ACC112 (cell line): ENCODE measurements around the gene CAV1.
A peak's percentile ranks its signal among the peaks of the same experiment; 100 is the strongest.

Experiments
- H2AFZ ChIP-seq: fragments of 200-600 bp; sonication (generic); one replicate; pipeline ENCODE4 v1.6.0; 2017; ENCODE audit warnings: antibody characterized with exemption, low read length; ENCODE audit not compliant: unreplicated experiment
- H3K27ac ChIP-seq: fragments of 200-600 bp; sonication (generic); 2 replicates; pipeline ENCODE4 v1.5.1; 2014; ENCODE audit warnings: low read depth, mild to moderate bottlenecking, antibody characterized with exemption, low read length, moderate library complexity
- H3K27me3 ChIP-seq: fragments of 200-600 bp; sonication (generic); 2 replicates; pipeline ENCODE4 v1.6.1; 2014; ENCODE audit warnings: mild to moderate bottlenecking, antibody characterized with exemption, low read length, moderate library complexity, mixed read lengths; ENCODE audit not compliant: insufficient read depth
- H3K36me3 ChIP-seq: fragments of 200-600 bp; sonication (generic); 2 replicates; pipeline ENCODE4 v1.6.1; 2016; ENCODE audit warnings: mild to moderate bottlenecking, antibody characterized with exemption, low read length, moderate library complexity, mixed read lengths; ENCODE audit not compliant: insufficient read depth
- H3K4me1 ChIP-seq: fragments of 200-600 bp; sonication (generic); one replicate; pipeline ENCODE4 v1.6.1; 2016; ENCODE audit warnings: low read length, mixed read lengths; ENCODE audit not compliant: insufficient read depth, unreplicated experiment, control insufficient read depth
- H3K4me3 ChIP-seq: fragments of 200-600 bp; sonication (generic); 2 replicates; pipeline ENCODE4 v1.5.1; 2014; ENCODE audit warnings: mild to moderate bottlenecking, low read depth, low read length
- H3K79me2 ChIP-seq: fragments of 200-600 bp; sonication (generic); one replicate; pipeline ENCODE4 v1.6.0; 2016; ENCODE audit warnings: low read length; ENCODE audit not compliant: control insufficient read depth, unreplicated experiment, insufficient read depth

The CAV1 gene

DNA sequence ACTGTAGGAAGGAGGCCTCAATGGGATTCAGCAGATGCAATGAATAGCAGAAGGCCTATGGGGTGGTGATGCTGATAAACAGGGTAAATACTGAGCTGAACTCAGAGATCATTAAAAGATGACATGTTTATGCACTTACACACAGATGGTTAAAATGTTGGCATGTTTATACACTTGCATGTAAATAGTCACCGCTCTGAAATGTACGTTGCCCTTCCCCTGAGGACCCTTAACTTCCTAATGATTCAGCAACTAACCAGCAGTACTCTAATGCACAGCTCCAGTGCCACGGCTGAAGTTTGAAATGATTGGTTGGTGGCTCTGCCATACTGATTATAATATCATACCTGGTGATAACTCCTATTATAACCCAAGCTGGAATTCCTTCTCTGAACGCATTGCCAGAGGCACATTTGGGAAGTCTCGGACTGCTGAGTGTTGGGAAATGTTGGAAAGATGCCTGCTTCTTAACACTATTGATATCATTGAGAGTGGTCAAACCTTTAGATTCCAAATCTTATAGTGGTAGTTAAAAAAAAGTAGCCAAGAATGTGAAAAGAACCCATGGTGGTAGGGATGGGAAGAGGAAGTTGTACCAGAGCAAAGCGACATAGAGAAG is 3.7 kb upstream of the CAV1 start:
- peak overlapping the region; percentile 18 for H2AFZ ChIP-seq
- no peaks in the 10 kb centered on the region for H3K36me3 ChIP-seq
- peak overlapping the region; percentile 95 for H3K27ac ChIP-seq
- H3K79me2 ChIP-seq, result peaks cover 14% of the 10 kb centered on the region
- H3K4me1 ChIP-seq, result peaks cover 41% of the 10 kb centered on the region
- H3K27me3 ChIP-seq, result no peaks in the 10 kb centered on the region
- no peak overlapping the region for H3K4me3 ChIP-seq

DNA sequence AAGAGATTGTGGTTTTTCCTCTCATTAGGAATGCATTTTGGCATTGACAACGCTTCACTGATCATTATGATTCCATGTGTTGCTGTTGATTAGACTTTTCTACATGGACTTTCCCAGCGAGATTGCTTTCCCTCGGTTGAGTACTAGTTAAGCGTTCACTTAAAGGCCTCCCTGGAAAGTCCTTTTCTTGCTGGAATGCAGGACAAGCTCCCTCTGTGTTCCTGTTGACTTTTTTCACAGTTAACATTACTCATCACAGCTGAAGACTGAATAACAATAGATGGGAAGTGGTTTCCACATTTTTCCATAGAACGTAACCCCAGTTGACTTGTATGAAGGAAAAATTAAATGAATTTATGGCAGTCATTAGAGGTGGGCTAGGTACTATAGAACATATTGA is 2.6 kb upstream of the CAV1 start:
- Histone ChIP-seq H3K27me3 (no peaks in the 10 kb centered on the region), H3K4me1 (peaks cover 38% of the 10 kb centered on the region), H3K4me3 (no peak overlapping the region), H3K36me3 (peaks cover 10% of the 10 kb centered on the region), H2AFZ (peak overlapping the region; percentile 33), H3K27ac (peak overlapping the region; percentile 95), H3K79me2 (peaks cover 25% of the 10 kb centered on the region)

DNA sequence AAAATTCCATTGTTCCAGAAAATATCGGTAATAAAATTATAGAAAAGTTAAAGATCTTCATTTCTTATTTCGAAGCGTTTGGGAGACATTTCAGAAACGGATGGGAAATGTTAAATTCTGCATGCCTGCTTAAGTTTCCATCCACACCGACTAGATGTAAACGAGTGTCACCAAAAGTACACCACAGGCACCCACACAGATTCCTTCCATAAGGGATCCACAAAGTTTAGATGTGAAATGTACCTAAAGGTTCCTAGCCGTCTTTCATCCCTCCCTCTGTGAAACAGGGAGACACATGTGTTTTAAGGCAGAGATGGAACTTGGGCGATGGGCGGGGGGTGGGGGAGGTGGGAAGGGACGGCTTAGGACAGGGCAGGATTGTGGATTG is 621 bp upstream of the CAV1 start:
- Histone ChIP-seq H3K4me3 (peak overlapping the region; percentile 80), H3K4me1 (peaks cover 40% of the 10 kb centered on the region)

DNA sequence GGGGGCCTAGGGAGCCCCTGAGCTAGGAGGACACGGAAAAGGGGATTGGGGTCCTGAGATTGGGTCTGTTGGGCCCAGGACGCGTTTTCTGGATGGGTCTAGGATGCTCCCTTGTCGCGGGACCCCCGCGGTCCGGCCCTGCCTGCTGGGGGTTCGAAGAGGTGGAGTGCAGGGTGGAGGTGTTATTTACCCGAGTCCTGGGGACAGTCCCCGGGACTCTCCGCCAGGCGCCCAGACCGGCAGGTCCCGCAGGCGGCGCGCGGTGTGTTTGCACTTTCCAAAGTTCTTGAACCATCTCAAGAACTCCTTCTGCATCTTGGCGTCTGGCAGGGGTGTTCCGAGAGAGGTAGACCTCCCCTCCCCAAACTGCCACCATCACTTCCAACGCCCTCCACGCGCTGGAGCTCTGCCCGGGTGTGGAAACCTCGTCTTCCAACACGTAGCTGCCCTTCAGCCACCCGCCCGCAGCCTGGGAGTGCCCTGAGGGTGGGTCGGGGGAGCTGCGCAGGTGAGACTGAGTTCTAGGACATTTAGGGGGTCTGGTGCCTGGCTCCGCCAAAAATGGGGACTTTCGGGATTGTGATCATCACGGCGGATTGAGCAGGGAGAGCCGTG is 569 bp downstream of the CAV1 start:
- Histone ChIP-seq H2AFZ (peak overlapping the region; percentile 18), H3K27ac (peak overlapping the region; percentile 95), H3K36me3 (peaks cover 29% of the 10 kb centered on the region), H3K4me1 (peaks cover 52% of the 10 kb centered on the region), H3K27me3 (no peaks in the 10 kb centered on the region), H3K79me2 (peaks cover 55% of the 10 kb centered on the region), H3K4me3 (peak overlapping the region; percentile 80)

More for the DNA sequence above, 621 bp upstream of the CAV1 start:
- peak overlapping the region; percentile 95 for H3K27ac ChIP-seq
- H3K36me3 ChIP-seq, result peaks cover 17% of the 10 kb centered on the region
- no peaks in the 10 kb centered on the region for H3K27me3 ChIP-seq
- peaks cover 43% of the 10 kb centered on the region for H3K79me2 ChIP-seq
- H2AFZ ChIP-seq, result no peak overlapping the region

DNA sequence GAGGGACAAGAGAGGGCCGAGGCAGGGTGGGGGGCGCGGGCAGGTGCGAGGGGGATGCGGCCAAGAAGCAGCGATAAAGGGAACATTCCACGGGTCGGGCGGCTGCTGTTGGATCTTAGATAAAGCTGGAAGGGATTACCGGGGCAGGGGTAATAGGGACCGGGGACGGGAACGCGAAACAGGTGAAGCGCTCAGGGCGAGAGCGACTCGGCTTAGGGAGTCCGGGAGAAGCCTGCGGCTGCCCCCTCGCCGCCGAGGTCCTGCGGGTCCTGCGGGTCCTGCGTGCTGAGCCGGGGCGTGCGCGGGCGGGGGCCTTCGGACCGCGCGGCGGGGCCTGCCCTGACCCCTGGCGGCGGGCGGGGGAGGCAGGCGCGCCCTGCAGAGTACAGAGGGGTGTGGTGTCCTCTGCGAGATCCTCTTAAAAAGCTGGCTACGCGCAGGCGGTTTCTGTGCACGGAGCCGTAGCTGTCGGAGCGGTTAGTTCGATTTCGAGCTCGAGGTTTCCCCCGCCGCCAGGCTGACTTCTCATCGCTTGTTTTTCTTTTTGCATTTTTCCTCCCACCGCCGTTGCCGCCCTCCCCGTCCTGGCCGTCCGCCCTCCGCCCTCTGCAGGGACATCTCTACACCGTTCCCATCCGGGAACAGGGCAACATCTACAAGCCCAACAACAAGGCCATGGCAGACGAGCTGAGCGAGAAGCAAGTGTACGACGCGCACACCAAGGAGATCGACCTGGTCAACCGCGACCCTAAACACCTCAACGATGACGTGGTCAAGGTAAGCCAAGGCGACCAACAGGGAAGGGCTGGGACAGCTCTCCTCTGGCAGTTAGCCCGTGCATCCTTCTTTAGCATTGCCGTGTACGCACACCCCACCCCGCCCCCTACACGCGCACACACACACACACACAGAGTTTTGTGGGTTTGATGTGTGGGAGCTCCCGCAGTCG is 1.4 kb downstream of the CAV1 start:
- Histone ChIP-seq H3K36me3 (peaks cover 35% of the 10 kb centered on the region), H3K4me3 (peak overlapping the region; percentile 80), H3K27me3 (no peaks in the 10 kb centered on the region), H3K79me2 (peaks cover 63% of the 10 kb centered on the region), H3K27ac (peak overlapping the region; percentile 95), H3K4me1 (peaks cover 53% of the 10 kb centered on the region), H2AFZ (no peak overlapping the region)

DNA sequence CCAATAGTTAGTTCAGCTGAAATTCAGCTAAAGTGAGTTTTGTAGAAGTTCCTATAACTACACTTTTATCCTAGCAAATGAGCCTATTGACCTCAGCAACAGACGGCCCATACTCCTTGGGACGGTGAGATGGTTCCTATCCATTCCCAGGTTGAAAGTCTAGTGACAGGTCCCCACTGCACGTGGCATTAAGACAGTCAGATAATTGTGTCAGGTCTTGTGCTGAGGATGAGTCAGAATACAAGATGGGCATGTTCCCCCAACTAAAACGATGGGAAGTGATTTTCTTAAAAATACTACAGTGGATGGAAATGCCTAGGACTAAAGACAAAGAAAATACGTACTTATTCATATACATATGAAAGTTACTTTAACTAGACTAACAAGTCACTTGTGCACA is 2.1 kb downstream of the CAV1 start:
- H3K36me3 ChIP-seq, result peaks cover 40% of the 10 kb centered on the region
- no peaks in the 10 kb centered on the region for H3K27me3 ChIP-seq
- H2AFZ ChIP-seq, result no peak overlapping the region
- peaks cover 49% of the 10 kb centered on the region for H3K4me1 ChIP-seq
- H3K79me2 ChIP-seq, result peaks cover 69% of the 10 kb centered on the region
- peak overlapping the region; percentile 80 for H3K4me3 ChIP-seq
- H3K27ac ChIP-seq, result peak overlapping the region; percentile 95

DNA sequence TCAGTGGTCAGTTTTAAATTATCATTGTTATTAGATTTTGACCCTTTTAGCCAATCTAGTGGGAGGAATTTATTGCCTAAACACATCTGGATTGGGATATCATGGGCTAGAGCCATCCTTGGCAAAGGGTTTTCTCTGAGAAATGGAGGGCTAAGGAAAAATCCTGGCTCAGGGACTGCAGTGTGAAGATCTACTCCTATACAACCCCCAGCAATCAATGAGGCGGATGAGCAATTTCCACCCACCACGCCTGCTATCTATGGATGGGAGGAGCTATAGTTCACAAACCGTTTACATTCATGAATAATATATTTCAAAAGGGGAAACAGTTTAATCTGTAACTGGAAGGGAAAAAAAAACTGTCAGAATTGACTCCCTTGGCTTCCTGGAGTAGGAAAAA is 2.7 kb downstream of the CAV1 start:
- Histone ChIP-seq H3K79me2 (peaks cover 75% of the 10 kb centered on the region), H3K27ac (peak overlapping the region; percentile 95), H3K4me3 (peak overlapping the region; percentile 80), H3K4me1 (peaks cover 49% of the 10 kb centered on the region), H3K27me3 (no peaks in the 10 kb centered on the region), H3K36me3 (peaks cover 46% of the 10 kb centered on the region), H2AFZ (no peak overlapping the region)

DNA sequence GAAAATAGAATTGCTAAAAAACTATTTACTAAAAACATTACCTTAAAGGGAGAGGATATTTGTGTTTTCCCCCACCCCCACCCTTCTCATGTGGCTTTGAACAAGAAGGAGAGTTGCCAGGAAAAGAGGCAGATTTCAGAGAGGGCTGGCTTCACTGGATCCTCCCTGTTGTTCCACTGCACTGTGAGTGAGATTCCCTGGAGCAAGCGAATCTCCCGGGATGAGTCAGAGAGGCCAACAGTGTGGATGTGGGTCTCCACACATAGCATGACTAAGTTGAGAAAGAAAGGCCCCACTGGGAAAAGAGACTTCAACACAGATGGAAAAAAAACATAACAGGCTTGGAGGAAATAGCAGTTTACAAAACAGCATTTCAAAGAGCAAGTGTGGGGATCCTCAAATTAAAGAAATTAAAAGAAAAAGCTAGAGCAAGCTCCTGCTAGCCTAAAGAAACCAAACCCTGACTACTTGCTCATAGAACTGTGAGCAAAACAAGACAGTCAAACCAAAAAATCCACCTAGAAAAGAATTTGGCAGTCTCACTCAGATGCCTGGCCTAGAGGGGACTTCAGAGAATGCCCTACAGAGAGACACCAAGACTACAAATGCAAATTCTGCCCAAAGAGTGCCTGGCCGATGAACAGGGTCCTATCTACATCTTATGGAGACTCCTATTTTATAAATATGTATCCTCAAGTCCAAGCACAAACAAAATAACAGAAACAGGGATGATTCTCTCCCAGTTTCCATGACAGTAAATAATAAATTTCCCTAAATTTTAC is 3.4 kb downstream of the CAV1 start:
- peak overlapping the region; percentile 80 for H3K4me3 ChIP-seq
- H3K27ac ChIP-seq, result peak overlapping the region; percentile 95

DNA sequence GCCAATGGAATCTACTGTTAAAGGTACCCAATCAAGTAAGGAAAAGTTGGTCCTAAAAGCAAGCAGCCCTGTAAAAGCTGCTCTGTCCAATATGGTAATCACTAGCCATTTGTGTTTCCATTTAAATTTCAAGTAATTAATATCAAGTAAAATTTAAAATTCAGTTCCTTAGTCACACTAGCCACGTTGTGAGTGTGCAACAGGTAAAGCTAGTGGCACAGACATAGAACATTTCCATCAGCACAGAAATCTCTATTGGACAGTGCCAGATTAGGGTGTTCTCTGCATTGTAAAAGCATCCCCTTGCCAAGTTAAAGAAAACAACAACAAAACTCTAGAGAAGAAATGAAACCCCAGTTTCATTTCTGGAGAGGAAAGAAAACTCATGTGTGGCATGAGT is 4.4 kb downstream of the CAV1 start:
- H3K27me3 ChIP-seq, result no peaks in the 10 kb centered on the region
- peak overlapping the region; percentile 73 for H3K4me3 ChIP-seq
- H3K4me1 ChIP-seq, result peaks cover 44% of the 10 kb centered on the region
- H3K79me2 ChIP-seq, result peaks cover 90% of the 10 kb centered on the region
- peaks cover 55% of the 10 kb centered on the region for H3K36me3 ChIP-seq
- no peak overlapping the region for H2AFZ ChIP-seq
- H3K27ac ChIP-seq, result peak overlapping the region; percentile 49

More for the DNA sequence above, 3.4 kb downstream of the CAV1 start:
- Histone ChIP-seq H3K79me2 (peaks cover 81% of the 10 kb centered on the region), H3K36me3 (peaks cover 50% of the 10 kb centered on the region), H2AFZ (no peak overlapping the region), H3K27me3 (no peaks in the 10 kb centered on the region), H3K4me1 (peaks cover 50% of the 10 kb centered on the region)
